Activated B cell treated with CpG ODN at 0.5 μM for 24 hours (primary cell): ENCODE measurements around the gene PHF12. TPM values are rescaled to one million over a fixed set of nuclear protein-coding genes. Genes with fewer than 3 reads are reported as not detected.

Experiments used
- ATAC-seq: fragments of 200-7000 bp; cut with Tn5 transposase; one replicate; pipeline ENCODE4 v1.10.0; 2021; ENCODE audit warnings: low read depth, mild to moderate bottlenecking, moderate library complexity
- CTCF ChIA-PET: fragments of 350-600 bp; sonication (Branson Sonifier 250); formaldehyde crosslinking; loops from one replicate; lab custom pipeline; 2021; ENCODE audit warnings: antibody characterized with exemption; lab: Charles Lee
- POLR2A ChIA-PET: fragments of 350-600 bp; sonication (Branson Sonifier 250); formaldehyde crosslinking; loops from one replicate; lab custom pipeline; 2021; ENCODE audit warnings: antibody characterized with exemption; lab: Charles Lee
- DNase-seq: peaks from one replicate; pipeline ENCODE4 v3.0.0; 2022
- H3K27ac Mint-ChIP-seq: one replicate; pipeline ENCODE4 v1.8.0; 2020; ENCODE audit warnings: mixed read lengths
- H3K27me3 Mint-ChIP-seq: one replicate; pipeline ENCODE4 v1.8.0; 2021; ENCODE audit warnings: mixed read lengths
- H3K36me3 Mint-ChIP-seq: one replicate; pipeline ENCODE4 v1.8.0; 2021; ENCODE audit warnings: low read depth, mixed read lengths
- H3K4me1 Mint-ChIP-seq: one replicate; pipeline ENCODE4 v1.8.0; 2021; ENCODE audit warnings: mixed read lengths
- H3K4me3 Mint-ChIP-seq: one replicate; pipeline ENCODE4 v1.8.0; 2020; ENCODE audit warnings: mild to moderate bottlenecking, mixed read lengths
- H3K9me3 Mint-ChIP-seq: one replicate; pipeline ENCODE4 v1.8.0; 2020; ENCODE audit warnings: mixed read lengths
- CTCF ChIP-seq: fragments of 200-600 bp; IDR thresholded peaks from one replicate; pipeline ENCODE4 v1.8.0; 2022; ENCODE audit warnings: antibody characterized with exemption, mild to moderate bottlenecking
- intact Hi-C: fragments of 100-400 bp; cut with micrococcal nuclease; formaldehyde crosslinking; loops from one replicate; pipeline ENCODE4 v1.15.1; 2024
- total RNA-seq: library from RNA; stranded (reverse); gene quantifications from 2 replicates; pipeline ENCODE4 v1.2.3, GENCODE V29; 2022

The PHF12 gene
- total RNA-seq, 1 donor from 2014 or later = 96.5 TPM

DNA sequence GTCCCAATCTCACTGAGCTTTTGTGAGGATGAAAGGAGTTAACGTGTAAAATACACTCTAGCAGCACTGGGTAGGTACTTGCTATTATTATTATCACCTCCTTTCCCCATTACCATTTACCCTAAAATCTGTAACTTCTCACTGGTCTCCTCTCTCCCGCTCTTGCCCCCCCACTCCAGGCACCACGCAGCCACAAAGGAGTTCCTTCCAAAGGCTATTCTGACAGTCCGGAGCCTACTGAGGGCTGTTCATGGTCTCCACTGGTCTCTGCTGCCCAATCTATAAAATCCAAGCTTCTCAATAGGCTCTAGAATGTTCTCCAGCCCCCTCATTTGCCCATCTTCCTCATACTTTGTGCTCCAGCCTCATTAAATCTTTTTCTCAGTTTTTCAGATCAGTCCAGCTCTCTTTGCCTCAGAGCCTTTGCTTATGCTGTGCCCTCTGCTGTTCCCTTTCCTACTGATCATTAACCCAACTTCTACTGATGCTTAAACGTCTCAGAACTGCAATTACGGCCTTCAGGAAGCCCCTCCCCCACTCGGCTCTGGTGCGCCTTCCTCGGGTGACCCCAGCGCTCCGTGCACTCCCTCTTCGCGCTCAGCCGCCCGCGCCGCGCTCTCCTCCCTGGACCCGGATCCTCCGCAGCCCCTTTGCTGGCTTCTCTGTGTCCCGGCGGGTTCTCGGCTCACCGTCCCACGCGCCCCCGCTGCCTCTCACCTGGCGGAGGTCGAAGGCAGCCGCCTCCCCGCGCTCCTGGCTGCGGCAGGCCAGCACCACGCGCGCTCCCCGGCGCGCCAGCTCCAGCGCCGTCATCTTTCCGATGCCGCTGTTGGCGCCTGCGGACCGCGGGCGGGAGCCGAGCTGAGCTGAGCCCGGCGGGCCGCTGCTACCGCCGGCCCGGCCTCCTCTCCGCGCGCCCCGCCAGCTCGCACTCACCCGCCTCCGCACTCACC is 49.2 kb downstream of the PHF12 start:
- no peak for DNase-seq
- Mint-ChIP-seq H3K9me3 (no peaks in the 10 kb centered on the region), H3K36me3 (peaks cover 49% of the 10 kb centered on the region), H3K4me1 (peaks cover 41% of the 10 kb centered on the region), H3K4me3 (peak overlapping the region; percentile 82), H3K27me3 (no peaks in the 10 kb centered on the region), H3K27ac (peak overlapping the region; percentile 77)
- TF ChIP-seq CTCF = no peak
- ATAC-seq = peak; percentile 29
- ChIA-PET POLR2A (interaction anchor here (0.6 to 3.1 kb wide), 20 partner anchors 10 to 526 kb away, joined by 3 to 52 read pairs (median 4); partner anchors contain the start of genes BLTP2, FAM222B, PHF12 and PROCA1), CTCF (interaction anchor here (0.6 to 10.4 kb wide), 20 partner anchors 9 to 195 kb away, joined by 3 to 90 read pairs (median 4); partner anchors contain the start of genes ERAL1, FAM222B, NEK8 and PROCA1)
- intact Hi-C loops = loop anchor here (1.0 to 5.0 kb wide), 4 partner anchors 9 to 255 kb away; partner anchors contain the start of genes RPL23A, SDF2 and SUPT6H

GRCh38 chr17:28900986-28901726 is 50.2 kb downstream of the PHF12 start:
- no peak for ATAC-seq
- peaks cover 50% of the 10 kb centered on the region for H3K4me1 Mint-ChIP-seq
- intact Hi-C loops = loop anchor here (5.0 kb wide), 1 partner anchor 239 kb away; the partner anchor contains the start of genes SDF2 and SUPT6H

GRCh38 chr17:28899212-28899815 is 52.0 kb downstream of the PHF12 start:
- ATAC-seq (no peak), DNase-seq (no peak)
- Mint-ChIP-seq H3K36me3 (peaks cover 41% of the 10 kb centered on the region), H3K27me3 (no peaks in the 10 kb centered on the region), H3K9me3 (no peaks in the 10 kb centered on the region), H3K27ac (peak overlapping the region; percentile 68), H3K4me1 (peaks cover 66% of the 10 kb centered on the region), H3K4me3 (peak overlapping the region; percentile 56)
- POLR2A ChIA-PET = interaction anchor here (0.5 to 8.1 kb wide), 5 partner anchors 25 to 179 kb away, joined by 3 to 81 read pairs (median 21); partner anchors contain the start of genes FAM222B, NEK8, PHF12 and RPL23A
- TF ChIP-seq CTCF = no peak
- CTCF ChIA-PET = interaction anchor here (0.8 to 10.4 kb wide), 4 partner anchors 8 to 173 kb away, joined by 3 to 90 read pairs (median 16); partner anchors contain the start of gene TLCD1
- intact Hi-C loops = no loop called here

More at GRCh38 chr17:28900986-28901726, 50.2 kb downstream of the PHF12 start:
- ChIA-PET CTCF (interaction anchor here (1.2 to 10.4 kb wide), 8 partner anchors 8 to 174 kb away, joined by 3 to 90 read pairs (median 6); partner anchors contain the start of genes ERAL1, FAM222B, NEK8 and TLCD1), POLR2A (interaction anchor here (0.6 to 3.1 kb wide), 11 partner anchors 9 to 175 kb away, joined by 3 to 52 read pairs (median 8); partner anchors contain the start of genes FAM222B, PHF12 and TLCD1)
- Mint-ChIP-seq H3K27me3 (no peaks in the 10 kb centered on the region), H3K9me3 (no peaks in the 10 kb centered on the region), H3K27ac (no peak overlapping the region), H3K4me3 (peak overlapping the region; percentile 82), H3K36me3 (peaks cover 47% of the 10 kb centered on the region)
- no peak for DNase-seq
- no peak for TF ChIP-seq CTCF

DNA sequence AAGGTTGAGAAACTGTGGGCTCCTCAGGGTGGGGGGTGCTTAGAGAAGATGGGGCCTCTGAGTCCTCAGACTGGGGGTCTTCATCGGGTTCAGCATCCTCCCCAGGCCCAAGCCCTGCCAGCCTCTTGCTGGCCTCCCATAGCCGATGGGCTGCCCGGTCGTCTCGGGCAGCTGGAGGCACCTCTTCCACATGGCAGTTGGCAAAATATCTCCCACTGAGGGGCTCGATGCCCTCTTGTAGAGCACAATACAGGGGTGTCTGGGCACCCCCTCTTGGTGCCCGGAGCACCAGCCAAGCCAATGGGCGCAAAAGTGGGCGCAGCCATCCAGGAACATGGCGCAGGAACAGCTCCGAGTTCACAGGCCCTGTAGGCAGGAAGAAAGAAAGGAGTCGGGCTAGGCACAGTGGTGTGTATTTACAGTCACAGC is 52.8 kb downstream of the PHF12 start:
- ATAC-seq (no peak), DNase-seq (no peak)
- no peak overlapping the region for H3K4me3 Mint-ChIP-seq
- H3K4me1 Mint-ChIP-seq = peaks cover 74% of the 10 kb centered on the region
- peak overlapping the region; percentile 86 for H3K27ac Mint-ChIP-seq
- H3K9me3 Mint-ChIP-seq = no peaks in the 10 kb centered on the region
- ChIA-PET POLR2A (interaction anchor here (0.5 to 8.1 kb wide), 16 partner anchors 10 to 394 kb away, joined by 3 to 81 read pairs (median 10); partner anchors contain the start of genes FAM222B, NEK8, PHF12 and RPL23A), CTCF (interaction anchor here (1.5 to 10.4 kb wide), 5 partner anchors 9 to 172 kb away, joined by 6 to 90 read pairs (median 11); partner anchors contain the start of genes FAM222B and TLCD1)
- TF ChIP-seq CTCF = no peak
- peaks cover 41% of the 10 kb centered on the region for H3K36me3 Mint-ChIP-seq
- H3K27me3 Mint-ChIP-seq = no peaks in the 10 kb centered on the region
- intact Hi-C loops = no loop called here
